Lower leg skin (tissue), 3 donors: Measurements from ENCODE around the gene GRIK4.

ENCODE experiments used
- POLR2A ChIP-seq, 2 donors: fragments of 450-650 bp; IDR thresholded peaks; one replicate each; pipeline ENCODE4 v1.6.1; 2016 to 2017; ENCODE audit warnings: antibody characterized with exemption in 2 of 2, mild to moderate bottlenecking in 1 of 2, moderate library complexity in 1 of 2
- TF ChIP-seq, protein P1 (sequence below), 3 donors: fragments of 450-650 bp; IDR thresholded peaks; one replicate each; pipeline ENCODE4 v1.5.1; 2016; ENCODE audit warnings: antibody characterized with exemption in 3 of 3, mild to moderate bottlenecking in 3 of 3, moderate library complexity in 2 of 3

DNA sequence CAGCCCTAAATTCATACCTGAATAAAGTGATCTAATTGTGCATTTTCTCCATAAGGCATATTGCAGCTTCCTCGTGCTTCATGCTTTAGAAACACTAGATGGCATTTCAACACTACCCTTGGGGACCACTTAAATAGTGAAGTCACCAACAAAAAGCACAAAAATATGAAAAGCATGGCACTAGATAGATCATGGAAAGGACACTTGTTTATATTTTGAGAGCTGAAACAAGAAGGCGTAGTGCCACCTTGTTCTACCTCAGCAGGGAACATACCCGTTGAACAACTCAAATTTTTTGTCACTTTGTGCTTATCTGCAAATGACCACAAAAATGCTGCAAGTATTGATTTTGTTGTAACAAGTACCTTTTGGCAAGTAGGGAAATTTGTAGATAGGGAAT is 521.0 kb downstream of the GRIK4 start:
- TF ChIP-seq, protein P1, sequence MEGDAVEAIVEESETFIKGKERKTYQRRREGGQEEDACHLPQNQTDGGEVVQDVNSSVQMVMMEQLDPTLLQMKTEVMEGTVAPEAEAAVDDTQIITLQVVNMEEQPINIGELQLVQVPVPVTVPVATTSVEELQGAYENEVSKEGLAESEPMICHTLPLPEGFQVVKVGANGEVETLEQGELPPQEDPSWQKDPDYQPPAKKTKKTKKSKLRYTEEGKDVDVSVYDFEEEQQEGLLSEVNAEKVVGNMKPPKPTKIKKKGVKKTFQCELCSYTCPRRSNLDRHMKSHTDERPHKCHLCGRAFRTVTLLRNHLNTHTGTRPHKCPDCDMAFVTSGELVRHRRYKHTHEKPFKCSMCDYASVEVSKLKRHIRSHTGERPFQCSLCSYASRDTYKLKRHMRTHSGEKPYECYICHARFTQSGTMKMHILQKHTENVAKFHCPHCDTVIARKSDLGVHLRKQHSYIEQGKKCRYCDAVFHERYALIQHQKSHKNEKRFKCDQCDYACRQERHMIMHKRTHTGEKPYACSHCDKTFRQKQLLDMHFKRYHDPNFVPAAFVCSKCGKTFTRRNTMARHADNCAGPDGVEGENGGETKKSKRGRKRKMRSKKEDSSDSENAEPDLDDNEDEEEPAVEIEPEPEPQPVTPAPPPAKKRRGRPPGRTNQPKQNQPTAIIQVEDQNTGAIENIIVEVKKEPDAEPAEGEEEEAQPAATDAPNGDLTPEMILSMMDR (IDR thresholded peaks at IDR 0.05): no peak
- no peak for TF ChIP-seq POLR2A (IDR thresholded peaks at IDR 0.05)
